Right lung (tissue), 5 donors: ENCODE measurements around the gene PIM2. TPM values are rescaled to one million over a fixed set of nuclear protein-coding genes. Genes with fewer than 3 reads are reported as not detected.
"Not testable (repeated sequence)": the region's sequence is repeated elsewhere in the genome, so short reads cannot be mapped to it uniquely, and the experiment has no call there.

Source experiments
- DNase-seq, 2 donors: peaks; one replicate each; pipeline ENCODE4 v3.0.0-alpha.2; 2013
- polyA plus RNA-seq, 5 donors: library from polyadenylated mRNA; unstranded; fragments of 120-200 nt; gene quantifications; one replicate each; pipeline versions ENCODE4 v1.2.1 to v1.2.3, GENCODE V29; 2013; ENCODE audit warnings: inconsistent platforms in 1 of 5, low replicate concordance in 1 of 5; ENCODE audit not compliant: insufficient read length in 5 of 5, insufficient read depth in 1 of 5

The PIM2 gene
- polyA plus RNA-seq, 5 donors, result 5.4 to 8.4 (median 6.7) TPM

- no peak for DNase-seq
Measured at GRCh38 chrX:48909703-48910294, 9.0 kb downstream of the PIM2 start.

- DNase-seq, result no peak
Measured at GRCh38 chrX:48908600-48908999, 10.2 kb downstream of the PIM2 start.

DNA sequence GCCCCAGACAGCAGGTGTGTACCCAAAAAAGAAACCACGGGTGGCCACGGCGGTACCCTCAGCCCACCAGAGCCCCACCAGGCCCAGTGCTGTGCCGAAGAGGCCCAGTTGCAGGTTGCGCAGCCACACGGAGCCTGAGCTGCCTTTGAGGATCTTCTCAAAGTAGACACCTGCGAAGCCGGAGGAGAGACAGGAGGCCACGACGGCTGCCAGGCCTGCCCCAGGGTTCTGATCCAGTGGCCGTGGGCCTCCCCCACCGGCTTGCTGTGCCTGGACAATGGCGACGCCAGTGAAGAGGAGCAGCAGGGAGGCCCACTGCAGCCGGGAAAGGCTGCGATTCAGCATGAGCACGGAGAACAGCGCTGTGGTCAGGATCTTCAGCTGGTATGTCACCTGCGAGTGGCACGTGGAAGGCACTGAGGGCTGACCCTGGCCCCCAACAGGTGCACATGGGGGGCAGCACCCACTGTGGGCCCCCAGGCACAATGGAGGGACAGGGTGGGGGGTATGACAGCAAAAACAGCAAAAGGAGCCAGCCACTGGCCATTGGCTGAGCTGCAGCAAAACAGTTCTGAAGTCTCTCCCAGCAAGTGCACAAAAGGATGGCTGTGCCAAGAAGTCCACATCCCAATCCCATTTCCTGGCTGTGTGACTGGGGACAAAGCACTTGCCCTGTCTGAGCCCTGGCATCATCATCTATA is 13.6 kb downstream of the PIM2 start:
- no peak for DNase-seq

DNA sequence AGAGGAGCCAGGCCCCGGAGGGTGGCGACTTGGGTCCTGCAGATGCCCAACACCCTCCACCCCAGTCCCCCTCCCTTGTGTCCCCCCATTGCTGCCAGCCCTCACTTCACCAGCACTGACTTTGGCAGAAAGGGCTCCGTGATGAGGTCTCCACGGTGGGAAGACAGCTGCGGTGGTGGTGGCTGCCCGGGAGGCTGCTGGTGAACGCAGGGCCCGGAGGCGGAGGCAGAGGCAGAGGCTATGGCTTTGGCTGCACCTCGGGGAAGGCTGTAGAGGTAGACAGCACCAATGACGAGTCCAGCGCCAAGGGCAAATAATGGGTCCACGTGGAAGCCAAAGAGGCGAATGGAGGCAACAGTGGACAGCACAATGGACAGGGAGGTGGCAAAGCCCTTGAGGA is 14.2 kb downstream of the PIM2 start:
- no peak for DNase-seq

DNA sequence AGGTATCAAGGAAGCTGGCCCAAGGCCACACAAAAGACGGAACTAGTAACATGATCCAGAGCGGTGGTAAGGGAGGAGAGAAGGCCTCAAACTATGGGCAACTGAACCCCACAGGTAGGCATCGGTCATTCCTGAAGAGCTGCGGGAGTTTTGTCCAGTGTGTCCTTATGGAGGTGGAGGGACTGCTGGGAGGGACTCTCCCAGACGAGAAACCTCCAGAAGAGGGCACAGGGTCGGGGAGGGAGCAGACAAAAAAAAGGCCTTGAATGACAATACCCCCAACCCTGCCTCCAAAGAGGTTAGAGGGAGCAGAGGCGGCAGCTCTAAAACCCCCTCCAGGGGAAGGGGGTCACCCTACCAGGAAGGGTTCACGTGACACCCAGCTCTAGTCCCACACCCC is 14.6 kb downstream of the PIM2 start:
- no peak for DNase-seq

GRCh38 chrX:48903290-48903689 is 15.5 kb downstream of the PIM2 start:
- DNase-seq, result no peak

DNA sequence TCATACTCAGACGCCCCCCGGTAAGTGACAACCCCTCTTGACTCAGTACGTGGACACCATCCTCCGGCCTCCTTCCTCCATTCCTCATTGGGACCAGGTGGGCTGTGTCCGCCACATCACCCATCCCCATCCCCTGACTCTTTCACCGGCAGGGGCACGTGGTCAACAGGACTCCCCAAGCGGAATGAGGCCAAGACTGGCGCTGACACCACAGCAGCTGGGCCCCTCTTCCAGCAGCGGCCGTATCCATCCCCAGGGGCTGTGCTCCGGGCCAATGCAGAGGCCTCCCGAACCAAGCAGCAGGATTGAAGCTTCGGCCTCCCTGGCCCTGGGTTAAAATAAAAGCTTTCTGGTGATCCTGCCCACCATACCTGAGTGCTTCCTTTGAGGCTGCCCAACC is 16.0 kb downstream of the PIM2 start:
- DNase-seq, result no peak

DNA sequence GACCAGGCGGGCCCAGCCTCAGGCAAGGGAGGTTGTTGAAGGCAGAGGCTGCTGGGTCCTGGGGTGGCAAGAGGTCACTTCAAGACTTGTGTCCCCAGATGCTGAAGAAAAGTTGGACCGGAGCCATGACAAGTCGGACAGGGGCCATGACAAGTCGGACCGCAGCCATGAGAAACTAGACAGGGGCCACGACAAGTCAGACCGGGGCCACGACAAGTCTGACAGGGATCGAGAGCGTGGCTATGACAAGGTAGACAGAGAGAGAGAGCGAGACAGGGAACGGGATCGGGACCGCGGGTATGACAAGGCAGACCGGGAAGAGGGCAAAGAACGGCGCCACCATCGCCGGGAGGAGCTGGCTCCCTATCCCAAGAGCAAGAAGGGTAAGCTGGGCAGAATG is 16.7 kb downstream of the PIM2 start:
- DNase-seq, result no peak

DNA sequence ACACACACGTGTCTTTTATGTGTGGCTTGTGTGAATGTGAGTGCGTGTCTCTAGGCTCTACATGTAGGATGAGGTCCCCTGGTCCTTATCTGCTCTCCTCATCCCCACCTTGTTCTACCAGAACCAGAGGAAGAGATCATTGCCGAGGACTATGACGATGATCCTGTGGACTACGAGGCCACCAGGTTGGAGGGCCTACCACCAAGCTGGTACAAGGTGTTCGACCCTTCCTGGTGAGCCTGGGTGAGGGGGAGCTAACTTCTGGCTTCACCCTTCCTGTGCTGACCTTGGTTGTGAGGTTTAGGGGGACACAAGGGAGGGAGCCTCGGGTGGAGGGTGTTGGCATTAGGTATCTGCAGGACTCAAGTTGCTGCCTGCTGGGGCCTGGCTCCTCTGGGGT is 17.8 kb downstream of the PIM2 start:
- no peak for DNase-seq

DNA sequence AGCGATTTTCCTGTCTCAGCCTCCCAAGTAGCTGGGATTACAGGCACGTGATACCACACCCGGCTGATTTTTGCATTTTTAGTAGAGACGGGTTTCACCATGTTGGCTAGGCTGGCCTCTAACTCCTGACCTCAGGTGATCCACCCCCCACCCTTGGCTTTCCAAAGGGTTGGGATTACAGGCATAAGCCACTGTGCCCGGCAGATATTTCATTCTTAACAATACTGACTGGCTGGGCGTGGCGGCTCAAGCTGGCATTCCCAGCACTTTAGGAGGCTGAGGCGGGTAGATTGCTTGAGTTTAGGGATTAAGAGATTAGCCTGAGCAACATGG is 19.8 kb downstream of the PIM2 start:
- DNase-seq, result no peak

- DNase-seq, result peak; percentile 93
Measured at GRCh38 chrX:48897625-48898306, 21.1 kb downstream of the PIM2 start, which contains the start of the genes PQBP1 and TIMM17B. Gene PQBP1 (plus strand): TSS chrX:48897930. CDS start chrX:48898510, 580 bp downstream. Gene TIMM17B (minus strand): TSS chrX:48897768. CDS start chrX:48897749, 19 bp downstream.

DNA sequence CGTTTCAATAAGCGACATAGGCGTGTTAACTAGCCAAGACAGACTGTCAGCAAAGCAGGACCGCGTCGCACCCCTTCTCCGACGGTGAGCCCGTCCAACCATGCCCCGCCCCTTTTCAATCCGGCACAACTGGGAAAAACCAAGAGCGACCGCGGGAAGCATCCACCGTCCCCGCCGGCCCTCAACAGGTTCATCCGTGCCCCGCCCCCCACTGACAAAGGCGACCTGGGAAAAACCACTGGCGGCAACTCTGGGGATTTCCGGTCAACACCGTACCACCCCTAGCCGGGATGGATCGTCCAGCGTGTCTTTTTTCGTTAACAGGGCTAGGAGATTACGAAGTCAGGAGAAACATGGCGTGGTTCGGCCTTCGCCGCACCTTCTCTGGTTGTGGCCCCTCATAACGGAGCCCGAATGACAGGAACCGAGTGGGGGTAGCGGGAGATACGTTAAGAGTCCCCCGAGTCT is 21.6 kb downstream of the PIM2 start:
- DNase-seq, result peak; percentile 62 to 66

- DNase-seq, result no peak
Measured at GRCh38 chrX:48896611-48897011, 22.2 kb downstream of the PIM2 start.

DNA sequence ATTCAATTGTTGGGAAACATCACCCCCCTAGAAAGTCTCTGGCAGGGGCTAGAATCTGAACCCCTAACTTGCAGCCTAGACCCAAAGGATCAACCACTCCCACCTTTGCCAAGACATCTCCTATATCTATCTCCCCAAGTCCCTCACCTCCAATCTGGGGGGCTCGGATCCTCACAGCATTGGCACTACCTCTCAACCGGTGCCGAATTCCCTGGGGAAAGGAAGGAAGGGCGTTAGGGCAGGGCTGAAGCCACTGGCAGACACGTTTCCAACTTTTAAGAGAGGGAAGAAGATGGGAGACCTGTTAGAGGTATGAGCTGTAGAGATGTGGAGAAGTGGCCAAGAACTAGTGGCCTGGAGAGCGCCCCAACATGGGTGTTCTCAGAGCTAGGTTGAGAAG is 23.9 kb downstream of the PIM2 start:
- no peak for DNase-seq

DNA sequence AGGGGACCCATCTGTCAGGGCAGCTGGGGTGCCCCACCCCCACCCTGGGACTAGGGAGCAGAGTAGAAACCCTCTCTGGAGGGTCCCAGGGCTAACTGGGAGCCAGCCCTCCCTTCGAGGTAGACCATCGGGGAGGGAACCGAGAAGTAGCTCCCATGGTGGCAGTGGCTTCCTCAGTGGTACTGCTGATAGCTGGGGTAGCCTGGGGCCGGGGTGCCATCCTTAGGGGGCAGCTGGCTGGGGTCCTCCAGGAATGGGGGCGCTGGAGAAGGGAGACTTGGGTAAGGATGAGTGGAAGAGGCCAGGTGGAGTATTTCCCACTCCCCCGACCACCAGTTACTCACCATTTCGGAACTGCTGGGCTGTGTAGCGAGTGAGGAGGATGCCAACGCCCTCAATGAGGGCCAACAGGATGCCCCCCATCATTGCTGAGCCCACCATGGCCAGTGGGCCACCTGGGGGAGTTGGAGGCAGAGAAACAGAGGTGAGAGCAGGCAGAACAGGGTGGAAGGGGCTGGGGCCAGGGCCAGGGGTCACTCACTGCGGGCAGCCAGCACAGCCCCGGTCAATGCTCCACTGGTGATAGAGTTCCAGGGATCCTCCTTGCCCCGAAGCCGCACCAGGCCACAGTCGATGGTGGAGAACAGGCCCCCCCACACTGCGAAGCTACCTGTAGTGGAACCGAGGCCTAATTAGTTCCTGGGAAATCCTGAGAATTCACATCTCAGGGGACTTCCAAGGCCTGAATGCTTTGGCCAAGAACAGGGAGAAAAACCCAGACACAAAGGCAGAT is 25.1 kb downstream of the PIM2 start:
- DNase-seq, result no peak

DNA sequence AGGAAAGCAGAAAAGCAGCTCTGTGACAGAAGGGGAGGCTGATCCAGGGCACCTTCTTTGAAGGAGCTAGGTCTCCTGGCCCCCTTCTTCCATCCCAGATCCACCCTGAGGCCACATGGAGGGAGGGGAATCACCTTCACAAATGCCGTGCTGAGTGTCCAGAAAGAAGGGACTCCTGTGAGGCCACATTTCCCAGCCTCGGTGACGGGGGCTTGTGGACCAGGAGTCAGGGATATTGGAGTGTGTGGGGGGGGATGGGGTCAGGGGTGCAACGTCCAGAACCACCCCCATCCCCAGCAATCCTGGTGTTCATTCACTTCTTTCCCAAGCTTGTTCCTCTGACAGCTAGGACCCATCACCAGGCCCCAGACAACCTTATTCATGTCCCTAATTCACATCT is 25.9 kb downstream of the PIM2 start:
- no peak for DNase-seq

DNA sequence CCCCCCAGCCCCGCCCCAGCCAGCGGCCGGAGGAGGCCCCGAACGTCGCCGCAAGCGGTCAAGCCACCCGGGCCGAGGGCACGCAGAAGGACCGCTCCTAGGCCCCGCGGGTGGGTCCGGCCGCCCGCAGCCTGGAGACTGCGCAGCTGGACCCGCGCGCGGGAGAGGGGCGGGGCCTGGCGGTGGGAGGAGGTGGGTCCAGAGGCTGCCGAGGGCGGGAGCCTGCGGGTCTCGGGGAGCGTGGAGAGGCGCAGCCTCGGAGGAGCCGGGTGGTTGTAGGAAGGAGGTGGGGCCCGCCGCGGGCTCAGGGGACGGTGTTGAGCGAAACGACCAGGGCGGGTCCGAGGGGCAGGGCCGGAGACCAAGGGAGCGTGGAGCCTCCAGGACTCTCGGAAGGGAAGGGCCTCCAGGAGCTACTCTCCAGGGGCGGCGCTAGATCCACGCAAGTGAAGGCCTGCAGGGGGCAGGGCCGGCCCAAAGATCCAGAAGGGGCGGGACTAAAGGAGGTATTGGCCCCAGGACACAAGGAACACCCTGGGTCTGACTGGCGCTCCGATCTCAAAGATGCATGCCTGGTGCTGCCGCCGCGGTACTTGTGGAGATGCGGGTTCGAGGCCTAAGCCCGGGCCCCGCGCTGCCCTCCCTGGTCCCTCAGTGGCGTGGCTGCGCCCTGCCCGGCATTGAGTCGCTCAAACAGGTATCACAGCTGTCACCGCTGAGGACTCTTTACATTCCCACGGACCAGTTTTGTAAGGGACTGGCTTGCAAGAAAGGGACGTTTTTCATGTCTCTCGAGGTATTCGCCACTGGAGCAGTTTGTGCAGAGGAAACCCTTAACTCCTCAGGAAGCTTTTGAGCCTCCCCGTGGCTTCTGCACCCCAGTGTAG is 27.2 kb downstream of the PIM2 start:
- DNase-seq, result peak; percentile 79 to 82

- peak in 1 of 2 donors; percentile 12 for DNase-seq
Measured at GRCh38 chrX:48890934-48891401, 27.9 kb downstream of the PIM2 start.

DNA sequence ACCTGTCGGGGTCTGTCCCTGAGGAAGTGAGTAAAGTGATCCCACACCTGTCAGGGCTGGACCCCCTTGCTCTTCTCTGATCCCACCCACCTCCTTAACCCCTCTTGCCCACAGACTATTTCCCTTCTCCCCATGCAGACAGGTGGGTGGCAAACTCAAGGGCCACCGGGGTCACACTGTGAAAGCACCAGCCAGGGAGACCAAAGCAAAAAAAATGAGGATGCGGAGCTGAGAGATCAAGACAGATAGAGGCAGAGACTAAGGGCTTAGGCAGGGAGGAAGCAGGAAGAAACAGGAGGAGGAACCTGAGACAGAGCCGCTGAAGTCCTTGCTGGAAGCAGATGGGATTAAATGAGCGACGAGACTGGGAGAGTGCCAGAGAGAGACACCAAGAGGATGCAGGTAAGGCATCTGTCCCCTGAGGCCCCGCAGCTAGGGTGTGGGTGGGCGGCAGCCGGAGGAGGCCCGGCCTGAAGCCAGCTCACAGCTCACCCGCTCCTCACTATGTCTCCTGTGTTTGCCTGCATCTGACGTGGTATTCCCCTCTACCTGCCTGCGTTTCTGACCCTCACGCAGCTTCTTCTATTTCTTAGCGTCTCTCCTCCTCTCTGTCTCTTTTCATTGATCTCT is 28.4 kb downstream of the PIM2 start:
- DNase-seq, result no peak

GRCh38 chrX:48886586-48886985 is 32.2 kb downstream of the PIM2 start:
- DNase-seq, result not testable (repeated sequence)

DNA sequence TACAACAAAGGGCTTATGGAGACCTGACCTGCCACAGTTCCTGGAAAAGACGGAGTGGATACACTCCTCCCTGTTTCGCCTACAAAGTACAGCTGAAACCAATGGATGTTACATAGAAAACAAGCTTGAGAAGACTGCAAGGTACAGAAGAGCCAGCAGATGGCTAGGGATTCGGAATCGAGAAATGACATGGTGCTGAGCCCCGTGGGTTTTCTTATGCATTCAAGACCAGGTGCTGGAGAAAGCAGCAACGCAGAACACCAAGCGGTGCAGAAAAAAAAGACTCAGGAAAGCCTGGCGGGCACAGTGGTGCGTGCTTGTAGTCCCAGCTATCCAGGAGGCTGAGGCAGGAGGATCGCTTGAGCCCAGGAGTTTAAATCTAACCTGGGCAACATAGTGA is 35.1 kb downstream of the PIM2 start:
- no peak for DNase-seq
